ELR (cell line): Measurements from ENCODE around the gene ATP1A4.
"Not testable (repeated sequence)": the region's sequence is repeated elsewhere in the genome, so short reads cannot be mapped to it uniquely, and the experiment has no call there.

Experiments
- DNase-seq: peaks from one replicate; pipeline ENCODE4 v3.0.0-alpha.2; 2015; ENCODE audit warnings: low read depth

ATP1A4 gene

GRCh38 chr1:160151303-160151702 lies at the start of gene ATP1A4:
Gene ATP1A4 (plus strand): TSS chr1:160151603. CDS start chr1:160152041, 438 bp downstream.
- DNase-seq = no peak

GRCh38 chr1:160101717-160102522 lies 49.5 kb upstream of the ATP1A4 start:
- no peak for DNase-seq

GRCh38 chr1:160103658-160104408 lies 47.6 kb upstream of the ATP1A4 start:
- DNase-seq = no peak

- no peak for DNase-seq
Measured at GRCh38 chr1:160104486-160104885, 46.9 kb upstream of the ATP1A4 start.

- no peak for DNase-seq
Measured at GRCh38 chr1:160105155-160105554, 46.2 kb upstream of the ATP1A4 start.

GRCh38 chr1:160107512-160107911 lies 43.9 kb upstream of the ATP1A4 start:
- DNase-seq = no peak

GRCh38 chr1:160108888-160109662 lies 42.3 kb upstream of the ATP1A4 start:
- peak; percentile 70 for DNase-seq

GRCh38 chr1:160109686-160110085 lies 41.7 kb upstream of the ATP1A4 start:
- DNase-seq = no peak

GRCh38 chr1:160111462-160111861 lies 39.9 kb upstream of the ATP1A4 start:
- not testable (repeated sequence) for DNase-seq

GRCh38 chr1:160112357-160112756 lies 39.0 kb upstream of the ATP1A4 start:
- DNase-seq = no peak

GRCh38 chr1:160113407-160113806 lies 38.0 kb upstream of the ATP1A4 start:
- no peak for DNase-seq

- DNase-seq = no peak
Measured at GRCh38 chr1:160114085-160114484, 37.3 kb upstream of the ATP1A4 start.

- DNase-seq = no peak
Measured at GRCh38 chr1:160115545-160116282, 35.7 kb upstream of the ATP1A4 start, which contains the start of gene ATP1A2. Gene ATP1A2 (plus strand): TSS chr1:160115759. CDS start chr1:160115862, 103 bp downstream.

GRCh38 chr1:160116283-160117147 lies 34.9 kb upstream of the ATP1A4 start:
- DNase-seq = no peak

GRCh38 chr1:160117300-160117699 lies 34.1 kb upstream of the ATP1A4 start:
- no peak for DNase-seq

GRCh38 chr1:160117709-160118183 lies 33.7 kb upstream of the ATP1A4 start:
- no peak for DNase-seq

GRCh38 chr1:160118928-160119327 lies 32.5 kb upstream of the ATP1A4 start:
- no peak for DNase-seq

- no peak for DNase-seq
Measured at GRCh38 chr1:160120797-160121196, 30.6 kb upstream of the ATP1A4 start.

GRCh38 chr1:160121388-160121787 lies 30.0 kb upstream of the ATP1A4 start:
- no peak for DNase-seq

GRCh38 chr1:160122978-160123495 lies 28.4 kb upstream of the ATP1A4 start:
- no peak for DNase-seq
